Measurements from ENCODE around the gene SPTB. TPM values are rescaled to one million over a fixed set of nuclear protein-coding genes. Genes with fewer than 3 reads are reported as not detected.

The SPTB gene
- total and polyA plus RNA-seq, 5 donors = 68.4 to 96.5 (median 82.5) TPM

- peaks cover 5% of the 10 kb centered on the region for H3K4me1 ChIP-seq (ENCODE audit: control insufficient read depth, insufficient read depth, low read length)
- DNase-seq (no peak), ATAC-seq (no peak)
- H3K4me3 ChIP-seq (ENCODE audit: low read length) = no peak overlapping the region
- intact Hi-C loops (cut with DNase I) = loop anchor here (5.0 to 10.0 kb wide), 5 partner anchors 56 to 161 kb away; partner anchors contain the start of genes RAB15 (in 1 of the 4) and SPTB (in 1 of the 4)
- 81% methylated on average over 4 of the region's 4 CpGs for WGBS
- H3K27ac ChIP-seq (ENCODE audit: low read length) = no peak overlapping the region
- no peaks in the 10 kb centered on the region for H3K27me3 ChIP-seq (ENCODE audit: control insufficient read depth, insufficient read depth)
- no peaks in the 10 kb centered on the region for H3K9me3 ChIP-seq (ENCODE audit: control insufficient read depth, low read length)
These were observed 58.1 kb downstream of the SPTB start for GRCh38 chr14:64821651-64822050.

DNA sequence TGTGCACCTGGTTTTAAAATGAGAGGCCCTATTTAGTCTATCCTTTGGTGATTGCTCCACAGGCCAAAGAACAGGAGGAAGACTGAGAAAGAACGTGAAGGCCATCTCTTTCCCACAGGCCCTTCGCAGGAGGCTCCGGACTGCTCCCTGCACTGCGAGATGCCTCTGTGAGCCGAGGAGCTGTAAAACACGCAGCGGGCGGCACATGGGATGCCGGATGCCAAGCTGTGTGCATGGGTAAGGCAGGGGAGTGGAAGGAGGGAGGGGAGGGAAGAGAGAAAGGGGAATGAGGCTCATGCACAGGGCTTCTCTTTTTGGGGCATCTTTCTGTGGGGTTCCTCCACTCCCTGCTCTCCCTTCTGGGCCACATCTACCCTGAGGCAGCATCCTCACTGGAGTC lies 61.6 kb downstream of the SPTB start:
- Histone ChIP-seq H3K27ac (ENCODE audit: low read length) (no peak overlapping the region), H3K27me3 (ENCODE audit: control insufficient read depth, insufficient read depth) (no peaks in the 10 kb centered on the region), H3K4me1 (ENCODE audit: control insufficient read depth, insufficient read depth, low read length) (no peaks in the 10 kb centered on the region), H3K9me3 (ENCODE audit: control insufficient read depth, low read length) (no peaks in the 10 kb centered on the region), H3K4me3 (ENCODE audit: low read length) (no peak overlapping the region)
- no peak for ATAC-seq
- DNase-seq = no peak
- intact Hi-C loops (cut with DNase I) = no loop called here
- 89% methylated on average over 9 of the region's 9 CpGs for WGBS

- WGBS = 45% methylated on average over 3 of the region's 3 CpGs
- H3K9me3 ChIP-seq (ENCODE audit: control insufficient read depth, low read length) = no peaks in the 10 kb centered on the region
- H3K4me1 ChIP-seq (ENCODE audit: control insufficient read depth, insufficient read depth, low read length) = no peaks in the 10 kb centered on the region
- ATAC-seq = no peak
- no peak overlapping the region for H3K27ac ChIP-seq (ENCODE audit: low read length)
- intact Hi-C loops (cut with DNase I) = no loop called here
- H3K4me3 ChIP-seq (ENCODE audit: low read length) = no peak overlapping the region
- no peak for DNase-seq
- no peaks in the 10 kb centered on the region for H3K27me3 ChIP-seq (ENCODE audit: control insufficient read depth, insufficient read depth)
These were observed 62.1 kb downstream of the SPTB start for GRCh38 chr14:64817631-64818030.

- H3K4me3 ChIP-seq (ENCODE audit: low read length) = no peak overlapping the region
- ATAC-seq (no peak), DNase-seq (no peak)
- H3K27me3 ChIP-seq (ENCODE audit: control insufficient read depth, insufficient read depth) = no peaks in the 10 kb centered on the region
- intact Hi-C loops (cut with DNase I) = no loop called here
- no peak overlapping the region for H3K27ac ChIP-seq (ENCODE audit: low read length)
- H3K4me1 ChIP-seq (ENCODE audit: control insufficient read depth, insufficient read depth, low read length) = no peaks in the 10 kb centered on the region
- H3K9me3 ChIP-seq (ENCODE audit: control insufficient read depth, low read length) = no peaks in the 10 kb centered on the region
- 70% methylated on average over 6 of the region's 6 CpGs for WGBS
These were observed 63.4 kb downstream of the SPTB start for GRCh38 chr14:64816221-64816783.

GRCh38 chr14:64815257-64815656 lies 64.5 kb downstream of the SPTB start:
- Histone ChIP-seq H3K9me3 (ENCODE audit: control insufficient read depth, low read length) (no peaks in the 10 kb centered on the region), H3K4me1 (ENCODE audit: control insufficient read depth, insufficient read depth, low read length) (no peaks in the 10 kb centered on the region), H3K27ac (ENCODE audit: low read length) (no peak overlapping the region), H3K4me3 (ENCODE audit: low read length) (no peak overlapping the region), H3K27me3 (ENCODE audit: control insufficient read depth, insufficient read depth) (no peaks in the 10 kb centered on the region)
- no peak for DNase-seq
- ATAC-seq = peak in 1 of 2 donors; percentile 17
- WGBS = 83% methylated on average over 7 of the region's 7 CpGs
- intact Hi-C loops (cut with DNase I) = no loop called here

- peaks cover 3% of the 10 kb centered on the region for H3K4me1 ChIP-seq (ENCODE audit: control insufficient read depth, insufficient read depth, low read length)
- no peak overlapping the region for H3K27ac ChIP-seq (ENCODE audit: low read length)
- intact Hi-C loops (cut with DNase I) = no loop called here
- no peak overlapping the region for H3K4me3 ChIP-seq (ENCODE audit: low read length)
- H3K27me3 ChIP-seq (ENCODE audit: control insufficient read depth, insufficient read depth) = no peaks in the 10 kb centered on the region
- ATAC-seq (no peak), DNase-seq (no peak)
- no peaks in the 10 kb centered on the region for H3K9me3 ChIP-seq (ENCODE audit: control insufficient read depth, low read length)
- 36% methylated on average over 8 of the region's 8 CpGs for WGBS
These were observed 67.3 kb downstream of the SPTB start for GRCh38 chr14:64812412-64812811.

GRCh38 chr14:64811676-64812075 lies 68.0 kb downstream of the SPTB start:
- Histone ChIP-seq H3K27me3 (ENCODE audit: control insufficient read depth, insufficient read depth) (no peaks in the 10 kb centered on the region), H3K4me3 (ENCODE audit: low read length) (no peak overlapping the region), H3K4me1 (ENCODE audit: control insufficient read depth, insufficient read depth, low read length) (peaks cover 3% of the 10 kb centered on the region), H3K27ac (ENCODE audit: low read length) (no peak overlapping the region), H3K9me3 (ENCODE audit: control insufficient read depth, low read length) (no peaks in the 10 kb centered on the region)
- ATAC-seq = no peak
- DNase-seq = no peak
- intact Hi-C loops (cut with DNase I) = no loop called here
- WGBS = 32% methylated on average over 1 of the region's 1 CpG

GRCh38 chr14:64808449-64808848 lies 71.3 kb downstream of the SPTB start:
- no peak overlapping the region for H3K4me3 ChIP-seq (ENCODE audit: low read length)
- no peak overlapping the region for H3K27ac ChIP-seq (ENCODE audit: low read length)
- peaks cover 3% of the 10 kb centered on the region for H3K4me1 ChIP-seq (ENCODE audit: control insufficient read depth, insufficient read depth, low read length)
- ATAC-seq (no peak), DNase-seq (no peak)
- H3K9me3 ChIP-seq (ENCODE audit: control insufficient read depth, low read length) = no peaks in the 10 kb centered on the region
- intact Hi-C loops (cut with DNase I) = no loop called here
- 83% methylated on average over 4 of the region's 4 CpGs for WGBS
- H3K27me3 ChIP-seq (ENCODE audit: control insufficient read depth, insufficient read depth) = no peaks in the 10 kb centered on the region

- Histone ChIP-seq H3K4me3 (ENCODE audit: low read length) (no peak overlapping the region), H3K9me3 (ENCODE audit: control insufficient read depth, low read length) (no peaks in the 10 kb centered on the region), H3K27ac (ENCODE audit: low read length) (peak overlapping the region; percentile 66), H3K4me1 (ENCODE audit: control insufficient read depth, insufficient read depth, low read length) (peaks cover 3% of the 10 kb centered on the region), H3K27me3 (ENCODE audit: control insufficient read depth, insufficient read depth) (no peaks in the 10 kb centered on the region)
- 57% methylated on average over 5 of the region's 5 CpGs for WGBS
- ATAC-seq (peak; percentile 79 to 90), DNase-seq (peak; percentile 46 to 85 (median 82))
- intact Hi-C loops (cut with DNase I) = no loop called here
These were observed 72.2 kb downstream of the SPTB start for GRCh38 chr14:64807551-64807950.

DNA sequence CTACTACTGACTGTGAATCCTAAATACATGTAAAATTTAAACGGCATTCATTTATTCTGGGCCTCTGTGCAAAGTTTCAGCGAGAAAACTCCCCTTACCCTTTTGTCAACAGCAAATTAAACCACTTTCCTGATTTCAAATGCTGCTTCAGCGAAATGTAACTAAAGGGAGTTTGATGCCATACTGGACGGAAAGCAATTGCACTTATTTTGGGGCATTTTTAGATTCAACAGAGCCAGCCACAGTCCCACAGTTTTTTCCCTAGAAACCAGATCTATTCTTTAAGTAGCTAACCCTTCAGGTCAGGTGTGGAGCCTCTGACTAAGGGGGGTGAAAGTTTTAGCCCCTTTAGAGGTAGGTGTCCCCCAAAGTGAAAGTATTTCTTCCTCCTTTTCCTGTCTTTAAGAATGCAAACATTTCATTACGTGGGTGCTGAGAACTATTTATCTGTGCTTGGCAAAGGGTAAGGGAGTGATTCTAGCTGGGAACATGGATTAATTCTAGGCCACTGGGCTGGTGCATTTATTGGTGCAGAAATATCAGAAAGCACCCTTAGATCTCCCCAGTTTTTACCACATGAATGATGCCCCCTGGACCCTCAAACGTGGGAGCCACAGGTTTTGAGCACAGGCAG lies 72.7 kb downstream of the SPTB start:
- H3K9me3 ChIP-seq (ENCODE audit: control insufficient read depth, low read length) = no peaks in the 10 kb centered on the region
- peaks cover 3% of the 10 kb centered on the region for H3K4me1 ChIP-seq (ENCODE audit: control insufficient read depth, insufficient read depth, low read length)
- DNase-seq (no peak), ATAC-seq (no peak)
- WGBS = 74% methylated on average over 6 of the region's 6 CpGs
- no peak overlapping the region for H3K4me3 ChIP-seq (ENCODE audit: low read length)
- H3K27me3 ChIP-seq (ENCODE audit: control insufficient read depth, insufficient read depth) = no peaks in the 10 kb centered on the region
- H3K27ac ChIP-seq (ENCODE audit: low read length) = peak overlapping the region; percentile 59
- intact Hi-C loops (cut with DNase I) = no loop called here

DNA sequence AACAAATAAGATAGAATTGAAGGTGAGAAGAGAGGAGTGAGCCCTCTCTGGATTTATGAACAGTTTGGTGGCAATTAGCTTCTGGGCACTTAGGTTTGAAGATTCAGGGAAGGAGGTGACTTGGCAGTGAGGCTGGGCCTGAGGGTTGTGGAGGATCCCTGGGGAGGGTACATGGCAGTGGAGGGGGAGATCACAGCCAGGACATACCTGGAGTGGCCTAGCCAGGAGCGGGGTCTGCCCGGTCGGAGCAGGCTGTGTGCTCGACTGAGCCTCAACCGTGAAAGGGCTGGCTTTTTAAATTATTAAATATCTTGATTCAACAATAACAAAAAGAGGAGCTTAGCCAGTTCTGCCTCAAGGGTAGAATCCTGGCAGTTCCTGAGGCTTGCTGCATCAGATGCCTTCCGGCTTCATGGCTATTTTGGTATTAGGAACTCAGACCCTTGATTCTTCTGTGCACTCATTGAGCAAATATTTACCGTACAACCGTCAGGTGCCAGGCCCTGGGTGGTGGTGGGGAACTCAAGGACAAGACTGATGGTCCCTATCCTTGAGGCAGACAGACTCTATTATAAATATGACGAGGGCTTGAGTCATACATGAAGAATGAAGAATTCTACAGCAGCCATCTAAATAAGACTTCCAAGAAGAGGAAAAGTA lies 73.4 kb downstream of the SPTB start:
- ATAC-seq = peak; percentile 16 to 34
- Histone ChIP-seq H3K27ac (ENCODE audit: low read length) (peak overlapping the region; percentile 85), H3K4me3 (ENCODE audit: low read length) (no peak overlapping the region), H3K9me3 (ENCODE audit: control insufficient read depth, low read length) (no peaks in the 10 kb centered on the region), H3K4me1 (ENCODE audit: control insufficient read depth, insufficient read depth, low read length) (peaks cover 3% of the 10 kb centered on the region), H3K27me3 (ENCODE audit: control insufficient read depth, insufficient read depth) (no peaks in the 10 kb centered on the region)
- peak in 1 of 3 donors; percentile 28 for DNase-seq
- WGBS = 72% methylated on average over 9 of the region's 9 CpGs
- intact Hi-C loops (cut with DNase I) = no loop called here

All from right cardiac atrium (tissue), 5 donors.